Measurements from ENCODE around the gene H2BW2.
"Not testable (repeated sequence)": the region's sequence is repeated elsewhere in the genome, so short reads cannot be mapped to it uniquely, and the experiment has no call there.

Gene H2BW2

GRCh38 chrX:104045642-104046041 lies 5.9 kb downstream of the H2BW2 start:
- H3K4me3 ChIP-seq (replicated peaks; ENCODE audit: insufficient read depth, low read length), result no peak overlapping the region
- no peak overlapping the region for H3K27ac ChIP-seq (replicated peaks)
- DNase-seq (ENCODE audit: low read depth in 1 of 2, low spot score in 1 of 2), result no peak
- peaks cover 2% of the 10 kb centered on the region for H3K27me3 ChIP-seq (ENCODE audit: insufficient read depth, poor library complexity, severe bottlenecking)
- no peak for TF ChIP-seq CTCF (IDR thresholded peaks at IDR 0.05; ENCODE audit: insufficient read depth, low read length)
- no peak for TF ChIP-seq REST (IDR thresholded peaks at IDR 0.05; ENCODE audit: insufficient replicate concordance, low read depth)
- TF ChIP-seq GABPA (IDR thresholded peaks at IDR 0.05; ENCODE audit: low read depth), result no peak
- no peak for TF ChIP-seq POLR2AphosphoS5 (IDR thresholded peaks at IDR 0.05; ENCODE audit: low read depth)
- no peak for TF ChIP-seq SPI1 (IDR thresholded peaks at IDR 0.05; ENCODE audit: borderline replicate concordance, low read depth)

GRCh38 chrX:104047171-104047570 lies 7.4 kb downstream of the H2BW2 start:
- Histone ChIP-seq H3K27ac (replicated peaks) (no peak overlapping the region), H3K4me3 (replicated peaks; ENCODE audit: insufficient read depth, low read length) (no peak overlapping the region), H3K27me3 (ENCODE audit: insufficient read depth, poor library complexity, severe bottlenecking) (peaks cover 2% of the 10 kb centered on the region)
- DNase-seq (ENCODE audit: low read depth in 1 of 2, low spot score in 1 of 2), result no peak
- TF ChIP-seq SPI1 (IDR thresholded peaks at IDR 0.05; ENCODE audit: borderline replicate concordance, low read depth), result no peak
- no peak for TF ChIP-seq REST (IDR thresholded peaks at IDR 0.05; ENCODE audit: insufficient replicate concordance, low read depth)
- TF ChIP-seq POLR2AphosphoS5 (IDR thresholded peaks at IDR 0.05; ENCODE audit: low read depth), result no peak
- no peak for TF ChIP-seq GABPA (IDR thresholded peaks at IDR 0.05; ENCODE audit: low read depth)
- no peak for TF ChIP-seq CTCF (IDR thresholded peaks at IDR 0.05; ENCODE audit: insufficient read depth, low read length)

GRCh38 chrX:104054956-104055355 lies 15.2 kb downstream of the H2BW2 start:
- not testable (repeated sequence) for H3K4me3 ChIP-seq (replicated peaks; ENCODE audit: insufficient read depth, low read length); H3K27ac ChIP-seq (replicated peaks); DNase-seq (ENCODE audit: low read depth in 1 of 2, low spot score in 1 of 2); H3K27me3 ChIP-seq (ENCODE audit: insufficient read depth, poor library complexity, severe bottlenecking)

GRCh38 chrX:104062636-104063035 lies 22.9 kb downstream of the H2BW2 start:
- H3K4me3 ChIP-seq (replicated peaks; ENCODE audit: insufficient read depth, low read length); H3K27me3 ChIP-seq (ENCODE audit: insufficient read depth, poor library complexity, severe bottlenecking); H3K27ac ChIP-seq (replicated peaks); DNase-seq (ENCODE audit: low read depth in 1 of 2, low spot score in 1 of 2): not testable (repeated sequence)

GRCh38 chrX:104075778-104076445 lies 36.2 kb downstream of the H2BW2 start, which contains the start of gene TMSB15C:
TSS of gene TMSB15C (minus strand) at chrX:104076236.
- H3K27ac ChIP-seq (replicated peaks); H3K4me3 ChIP-seq (replicated peaks; ENCODE audit: insufficient read depth, low read length); DNase-seq (ENCODE audit: low read depth in 1 of 2, low spot score in 1 of 2); H3K27me3 ChIP-seq (ENCODE audit: insufficient read depth, poor library complexity, severe bottlenecking): not testable (repeated sequence)

GRCh38 chrX:104077854-104078253 lies 38.1 kb downstream of the H2BW2 start:
- H3K27me3 ChIP-seq (ENCODE audit: insufficient read depth, poor library complexity, severe bottlenecking); DNase-seq (ENCODE audit: low read depth in 1 of 2, low spot score in 1 of 2); H3K27ac ChIP-seq (replicated peaks); H3K4me3 ChIP-seq (replicated peaks; ENCODE audit: insufficient read depth, low read length): not testable (repeated sequence)
